Measurements from ENCODE around the gene ODF4. TPM values are rescaled to one million over a fixed set of nuclear protein-coding genes. Genes with fewer than 3 reads are reported as not detected.

Gene ODF4
- total RNA-seq, 1 experiment from 2014 or later = not detected

DNA sequence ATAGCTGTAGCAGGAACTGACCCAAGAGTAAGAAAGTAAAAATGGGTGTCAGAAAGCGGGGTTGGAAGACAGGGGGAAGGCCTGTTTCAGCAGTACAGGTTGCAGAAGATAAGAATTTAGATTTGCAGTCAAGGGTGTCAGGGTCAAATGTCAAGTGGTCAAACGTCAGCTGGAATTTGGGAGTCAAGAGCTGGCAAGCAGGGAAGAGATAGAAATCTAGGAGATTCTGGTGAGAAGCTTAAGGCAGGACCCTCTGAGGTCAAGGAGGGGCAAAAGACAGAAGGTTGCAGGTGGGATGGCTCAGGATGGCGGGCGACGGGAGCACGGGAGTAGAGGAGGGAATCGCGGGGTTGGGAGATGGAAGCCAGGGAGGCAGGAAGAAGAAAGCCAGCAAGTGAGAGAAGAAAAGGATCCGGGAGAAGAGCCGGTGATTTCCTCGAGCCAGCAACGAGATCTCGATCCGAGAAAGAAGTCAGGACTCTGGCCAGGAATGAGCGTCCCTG is 44.8 kb upstream of the ODF4 start:
- CTCF ChIA-PET = interaction anchor here (1.0 to 1.1 kb wide), 2 partner anchors 10 to 89 kb away, joined by 5 to 6 read pairs; no protein-coding TSS in a partner anchor
- BruUV-seq (replicated peaks) = TSS peak; percentile 70
- Histone ChIP-seq H3K4me2 (ENCODE audit: low read length) (peak overlapping the region; percentile 84), H4K20me1 (ENCODE audit: low read length) (no peaks in the 10 kb centered on the region), H3K9me3 (ENCODE audit: low read length) (no peaks in the 10 kb centered on the region), H3K27me3 (ENCODE audit: low read length) (no peaks in the 10 kb centered on the region), H3K27ac (ENCODE audit: low read length) (no peak overlapping the region), H3K36me3 (ENCODE audit: low read depth, low read length) (no peaks in the 10 kb centered on the region), H3K9me2 (replicated peaks; ENCODE audit: low read length) (no peaks in the 10 kb centered on the region), H3K9ac (ENCODE audit: low read length) (peak overlapping the region; percentile 71), H3K79me2 (ENCODE audit: low read length) (no peaks in the 10 kb centered on the region), H3K4me3 (ENCODE audit: low read length) (peak overlapping the region; percentile 78), H3K4me1 (ENCODE audit: insufficient read depth, low read length) (no peaks in the 10 kb centered on the region), H2AFZ (ENCODE audit: low read length) (peak overlapping the region; percentile 98), H3F3A (ENCODE audit: low read length, unreplicated experiment) (no peaks in the 10 kb centered on the region)
- DNase-seq (no peak), ATAC-seq (peak; percentile 2; the same call in 1 of the 2 replicates)
- TF ChIP-seq EZH2phosphoT487 (IDR thresholded peaks at IDR 0.05; ENCODE audit: borderline replicate concordance, low read length) (no peak), EZH2 (IDR thresholded peaks at IDR 0.05; ENCODE audit: low read length, unreplicated experiment) (no peak)
- TF ChIP-seq, protein P1, sequence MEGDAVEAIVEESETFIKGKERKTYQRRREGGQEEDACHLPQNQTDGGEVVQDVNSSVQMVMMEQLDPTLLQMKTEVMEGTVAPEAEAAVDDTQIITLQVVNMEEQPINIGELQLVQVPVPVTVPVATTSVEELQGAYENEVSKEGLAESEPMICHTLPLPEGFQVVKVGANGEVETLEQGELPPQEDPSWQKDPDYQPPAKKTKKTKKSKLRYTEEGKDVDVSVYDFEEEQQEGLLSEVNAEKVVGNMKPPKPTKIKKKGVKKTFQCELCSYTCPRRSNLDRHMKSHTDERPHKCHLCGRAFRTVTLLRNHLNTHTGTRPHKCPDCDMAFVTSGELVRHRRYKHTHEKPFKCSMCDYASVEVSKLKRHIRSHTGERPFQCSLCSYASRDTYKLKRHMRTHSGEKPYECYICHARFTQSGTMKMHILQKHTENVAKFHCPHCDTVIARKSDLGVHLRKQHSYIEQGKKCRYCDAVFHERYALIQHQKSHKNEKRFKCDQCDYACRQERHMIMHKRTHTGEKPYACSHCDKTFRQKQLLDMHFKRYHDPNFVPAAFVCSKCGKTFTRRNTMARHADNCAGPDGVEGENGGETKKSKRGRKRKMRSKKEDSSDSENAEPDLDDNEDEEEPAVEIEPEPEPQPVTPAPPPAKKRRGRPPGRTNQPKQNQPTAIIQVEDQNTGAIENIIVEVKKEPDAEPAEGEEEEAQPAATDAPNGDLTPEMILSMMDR (conservative IDR thresholded peaks at IDR 0.05; ENCODE audit: low read depth, low read length) = no peak
- POLR2A ChIA-PET (ENCODE audit: unreplicated experiment) = interaction anchor here (0.7 to 1.4 kb wide), 3 partner anchors 17 to 122 kb away, joined by 3 to 7 read pairs (median 3); partner anchors contain the start of genes CTC1 and PFAS
- intact Hi-C loops (cut with micrococcal nuclease) = loop anchor here (2.0 kb wide), 1 partner anchor 46 kb away; the partner anchor contains the start of genes CTC1 and PFAS

DNA sequence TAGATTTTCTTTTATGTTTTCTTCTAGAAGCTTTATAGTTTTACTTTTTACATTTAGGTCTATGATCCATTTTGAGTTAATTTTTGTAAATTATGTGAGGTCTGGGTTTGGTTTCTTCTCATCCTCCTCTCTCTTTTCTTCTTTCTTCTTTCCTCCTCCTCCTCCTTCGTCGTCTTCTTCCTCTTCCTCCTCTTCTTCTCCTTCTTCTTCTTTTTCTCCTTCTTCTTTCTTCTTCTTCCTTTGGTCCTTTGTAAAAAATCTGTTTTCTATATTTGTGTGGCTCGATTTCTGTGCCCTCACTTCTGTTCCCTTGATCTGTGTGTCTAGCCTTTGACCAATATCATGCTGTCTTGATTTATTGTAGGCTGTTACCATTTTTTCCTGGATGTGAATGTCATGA is 39.4 kb upstream of the ODF4 start:
- Histone ChIP-seq H3K79me2 (ENCODE audit: low read length) (no peaks in the 10 kb centered on the region), H3K4me3 (ENCODE audit: low read length) (no peak overlapping the region), H3K4me2 (ENCODE audit: low read length) (no peak overlapping the region), H3K9me3 (ENCODE audit: low read length) (no peaks in the 10 kb centered on the region), H3K27ac (ENCODE audit: low read length) (no peak overlapping the region), H2AFZ (ENCODE audit: low read length) (peak overlapping the region; percentile 24; the same call in 1 of the 2 replicates), H4K20me1 (ENCODE audit: low read length) (no peaks in the 10 kb centered on the region), H3K4me1 (ENCODE audit: insufficient read depth, low read length) (no peaks in the 10 kb centered on the region), H3K36me3 (ENCODE audit: low read depth, low read length) (no peaks in the 10 kb centered on the region), H3K9me2 (replicated peaks; ENCODE audit: low read length) (no peaks in the 10 kb centered on the region), H3F3A (ENCODE audit: low read length, unreplicated experiment) (no peaks in the 10 kb centered on the region), H3K9ac (ENCODE audit: low read length) (no peak overlapping the region), H3K27me3 (ENCODE audit: low read length) (no peaks in the 10 kb centered on the region)
- ChIA-PET CTCF (interaction anchor here (0.6 to 1.1 kb wide), 4 partner anchors 12 to 486 kb away, joined by 3 to 4 read pairs (median 4); partner anchors contain the start of gene RANGRF), POLR2A (ENCODE audit: unreplicated experiment) (interaction anchor here (0.6 kb wide), 2 partner anchors 12 to 41 kb away, joined by 3 to 4 read pairs; partner anchors contain the start of gene RANGRF)
- no peak for DNase-seq
- BruUV-seq (replicated peaks) = no TSS peak
- intact Hi-C loops (cut with micrococcal nuclease) = no loop called here
- TF ChIP-seq, protein P1 (conservative IDR thresholded peaks at IDR 0.05; ENCODE audit: low read depth, low read length) = no peak
- TF ChIP-seq EZH2phosphoT487 (IDR thresholded peaks at IDR 0.05; ENCODE audit: borderline replicate concordance, low read length) = no peak
- no peak for TF ChIP-seq EZH2 (IDR thresholded peaks at IDR 0.05; ENCODE audit: low read length, unreplicated experiment)
- no peak for ATAC-seq
